Subcutaneous abdominal adipose tissue (tissue), 5 donors: ENCODE results near the gene ERICH3.

Experiments used
- H3K27ac ChIP-seq: one replicate; pipeline ENCODE4 v1.7.0; 2013; ENCODE audit warnings: low read depth, mild to moderate bottlenecking, inconsistent platforms, low read length, moderate library complexity
- H3K27me3 ChIP-seq, 5 donors: one replicate each; pipeline ENCODE4 v1.7.0; 2013; ENCODE audit warnings: low read length in 5 of 5, inconsistent platforms in 1 of 5; ENCODE audit not compliant: control insufficient read depth in 5 of 5, insufficient read depth in 4 of 5
- H3K36me3 ChIP-seq, 5 donors: one replicate each; pipeline ENCODE4 v1.7.0; 2013; ENCODE audit warnings: low read length in 5 of 5; ENCODE audit not compliant: control insufficient read depth in 5 of 5, insufficient read depth in 5 of 5
- H3K4me1 ChIP-seq, 5 donors: one replicate each; pipeline ENCODE4 v1.7.0; 2013; ENCODE audit warnings: low read length in 5 of 5, mild to moderate bottlenecking in 3 of 5, moderate library complexity in 1 of 5; ENCODE audit not compliant: control insufficient read depth in 5 of 5, insufficient read depth in 5 of 5
- H3K4me3 ChIP-seq, 5 donors: one replicate each; pipeline ENCODE4 v1.7.0; 2013; ENCODE audit warnings: low read length in 5 of 5, low read depth in 1 of 5
- H3K9ac ChIP-seq, 5 donors: one replicate each; pipeline ENCODE4 v1.7.0; 2013; ENCODE audit warnings: low read length in 5 of 5, mild to moderate bottlenecking in 4 of 5, moderate library complexity in 3 of 5
- H3K9me3 ChIP-seq, 5 donors: one replicate each; pipeline ENCODE4 v1.7.0; 2013; ENCODE audit warnings: low read length in 5 of 5; ENCODE audit not compliant: control insufficient read depth in 5 of 5
- donor health status: healthy.
- donor health status: healthy.
- donor health status: healthy.
- donor health status: healthy.
- donor health status: healthy.

The ERICH3 gene

DNA sequence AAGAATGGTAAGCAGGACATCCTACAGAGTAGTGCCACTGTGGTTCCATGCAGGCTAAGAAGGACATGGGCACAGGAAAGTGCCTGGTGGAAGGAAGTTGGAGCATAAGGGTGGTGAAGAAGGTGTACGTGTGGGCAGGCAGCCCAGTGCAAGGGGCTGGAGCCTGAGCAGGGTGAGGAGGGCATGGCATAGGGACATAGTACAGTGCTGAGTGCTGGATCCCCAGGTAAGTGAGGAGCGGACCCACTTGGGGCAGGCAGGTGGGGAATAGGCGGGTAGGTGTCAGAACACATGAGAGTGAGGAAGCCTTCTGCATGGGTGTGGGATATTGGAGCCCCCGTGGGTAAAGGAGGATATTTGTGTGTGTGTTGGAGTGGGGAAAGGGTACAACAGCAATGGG lies 145.5 kb downstream of the ERICH3 start:
- Histone ChIP-seq H3K36me3 (no peaks in the 10 kb centered on the region), H3K4me1 (peaks cover 0 to 18% (median 6%) of the 10 kb centered on the region in 5 donors), H3K27ac (no peak overlapping the region), H3K27me3 (no peaks in the 10 kb centered on the region), H3K9me3 (peaks cover 0 to 2% (median 0%) of the 10 kb centered on the region in 5 donors), H3K9ac (no peak overlapping the region), H3K4me3 (no peak overlapping the region)

DNA sequence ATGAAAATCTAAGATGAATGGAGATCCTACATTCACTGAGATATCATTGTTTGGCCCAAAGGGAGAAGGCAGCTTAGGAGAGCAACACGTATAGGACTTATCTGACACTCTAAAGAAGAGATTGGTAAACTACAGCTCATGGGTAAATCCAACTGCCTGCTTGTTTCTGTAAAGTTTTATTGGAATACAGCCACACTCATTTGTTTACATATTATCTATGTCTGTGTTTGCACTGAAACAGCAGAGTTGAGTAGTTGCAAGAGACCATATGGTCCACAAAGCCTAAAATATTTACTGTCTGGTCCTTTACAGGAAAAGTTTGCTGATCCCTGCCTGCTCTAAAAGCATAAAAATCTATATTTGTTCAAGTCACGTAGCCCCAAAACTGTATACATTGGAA lies 146.9 kb downstream of the ERICH3 start:
- Histone ChIP-seq H3K27ac (no peak overlapping the region), H3K4me3 (no peak overlapping the region), H3K9ac (no peak overlapping the region), H3K36me3 (no peaks in the 10 kb centered on the region), H3K4me1 (peaks cover 0 to 22% (median 6%) of the 10 kb centered on the region in 5 donors), H3K27me3 (no peaks in the 10 kb centered on the region), H3K9me3 (peaks cover 0 to 2% (median 0%) of the 10 kb centered on the region in 5 donors)

DNA sequence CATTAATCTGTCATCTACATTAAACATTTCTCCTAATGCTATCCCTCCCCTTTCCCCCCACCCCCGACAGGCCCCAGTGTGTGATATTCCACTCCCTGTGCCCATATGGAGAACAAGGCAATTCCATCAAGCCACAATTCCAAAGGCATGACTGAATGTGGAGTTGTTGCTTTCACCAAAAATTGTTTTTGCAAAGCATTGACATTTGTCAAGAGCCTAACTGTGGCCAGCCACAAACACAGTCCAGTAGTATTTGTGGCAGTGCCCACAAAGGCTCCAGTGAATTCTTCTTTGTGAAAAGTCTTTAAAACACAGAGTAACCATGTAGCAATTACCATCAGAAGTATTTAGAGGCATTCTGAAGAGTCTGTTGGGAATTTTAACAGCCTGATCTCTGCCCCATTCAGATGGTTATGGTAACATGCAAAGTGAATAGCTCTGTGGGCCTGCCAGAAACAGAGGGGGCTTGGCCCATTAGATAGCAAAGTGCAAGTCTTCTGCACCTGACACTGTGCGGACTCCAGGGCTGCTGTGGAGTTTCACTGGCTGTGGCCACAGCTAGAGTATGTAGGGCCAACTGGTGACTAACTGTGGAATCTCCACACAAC lies 149.6 kb downstream of the ERICH3 start:
- Histone ChIP-seq H3K27me3 (no peaks in the 10 kb centered on the region), H3K4me3 (no peak overlapping the region), H3K4me1 (peaks cover 0 to 14% (median 0%) of the 10 kb centered on the region in 5 donors), H3K9me3 (peaks cover 0 to 2% (median 0%) of the 10 kb centered on the region in 5 donors), H3K36me3 (no peaks in the 10 kb centered on the region), H3K9ac (no peak overlapping the region), H3K27ac (no peak overlapping the region)

DNA sequence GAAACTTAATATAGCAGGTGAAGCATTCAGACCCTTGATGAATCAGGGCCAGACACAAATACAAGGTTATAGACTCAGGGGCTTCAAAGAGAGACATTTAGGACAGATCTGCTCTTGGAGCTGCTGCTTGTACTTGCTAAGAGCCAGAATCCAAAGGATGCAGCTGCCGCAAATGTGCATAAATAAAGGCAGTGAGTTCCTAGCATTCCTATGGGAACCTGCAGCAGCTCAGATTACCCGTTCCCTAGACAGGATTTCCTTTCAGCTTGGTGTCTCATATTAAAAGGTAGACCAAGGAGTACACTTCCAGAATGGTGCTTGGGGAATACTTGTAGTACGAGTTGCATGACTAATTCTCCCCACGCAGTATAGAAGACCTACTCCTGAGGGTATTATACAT lies 151.4 kb downstream of the ERICH3 start:
- Histone ChIP-seq H3K4me1 (peaks cover 0 to 4% (median 0%) of the 10 kb centered on the region in 5 donors), H3K27me3 (no peaks in the 10 kb centered on the region), H3K36me3 (no peaks in the 10 kb centered on the region), H3K4me3 (no peak overlapping the region), H3K9me3 (no peaks in the 10 kb centered on the region), H3K9ac (no peak overlapping the region), H3K27ac (no peak overlapping the region)
